ENCODE measurements around the gene COX7A2. TPM values are rescaled to one million over a fixed set of nuclear protein-coding genes. Genes with fewer than 3 reads are reported as not detected.

COX7A2 gene
- polyA plus RNA-seq, 4 donors = 278 to 317 (median 302) TPM

GRCh38 chr6:75202676-75203131 is 40.9 kb downstream of the COX7A2 start:
- no peak for DNase-seq (ENCODE audit: low read depth in 4 of 4, low spot score in 3 of 4)

GRCh38 chr6:75201901-75202672 is 41.5 kb downstream of the COX7A2 start:
- no peak for DNase-seq (ENCODE audit: low read depth in 4 of 4, low spot score in 3 of 4)

DNA sequence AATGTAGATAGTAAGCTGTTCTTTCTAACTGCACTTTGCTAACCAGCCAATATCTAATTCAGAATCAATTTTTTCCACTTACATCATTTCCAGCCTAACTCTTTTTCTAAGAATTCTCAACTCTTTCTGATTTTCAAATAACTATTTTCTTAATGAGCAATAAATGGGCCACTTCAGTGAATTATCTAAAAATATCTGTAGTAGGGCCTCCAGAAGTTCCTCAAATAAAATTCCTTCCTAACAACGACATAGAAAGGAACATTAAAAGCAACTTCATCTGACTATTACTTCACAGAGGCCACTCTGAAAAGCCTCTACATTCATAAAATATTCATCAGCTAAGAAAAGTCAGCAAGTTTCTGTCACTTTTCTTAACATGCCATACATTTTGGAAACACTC is 42.6 kb downstream of the COX7A2 start:
- DNase-seq (ENCODE audit: low read depth in 4 of 4, low spot score in 3 of 4) = no peak

- no peak for DNase-seq (ENCODE audit: low read depth in 4 of 4, low spot score in 3 of 4)
These were observed 43.7 kb downstream of the COX7A2 start for GRCh38 chr6:75199889-75200288.

- DNase-seq (ENCODE audit: low read depth in 4 of 4, low spot score in 3 of 4) = no peak
These were observed 47.4 kb downstream of the COX7A2 start for GRCh38 chr6:75196081-75196687.

DNA sequence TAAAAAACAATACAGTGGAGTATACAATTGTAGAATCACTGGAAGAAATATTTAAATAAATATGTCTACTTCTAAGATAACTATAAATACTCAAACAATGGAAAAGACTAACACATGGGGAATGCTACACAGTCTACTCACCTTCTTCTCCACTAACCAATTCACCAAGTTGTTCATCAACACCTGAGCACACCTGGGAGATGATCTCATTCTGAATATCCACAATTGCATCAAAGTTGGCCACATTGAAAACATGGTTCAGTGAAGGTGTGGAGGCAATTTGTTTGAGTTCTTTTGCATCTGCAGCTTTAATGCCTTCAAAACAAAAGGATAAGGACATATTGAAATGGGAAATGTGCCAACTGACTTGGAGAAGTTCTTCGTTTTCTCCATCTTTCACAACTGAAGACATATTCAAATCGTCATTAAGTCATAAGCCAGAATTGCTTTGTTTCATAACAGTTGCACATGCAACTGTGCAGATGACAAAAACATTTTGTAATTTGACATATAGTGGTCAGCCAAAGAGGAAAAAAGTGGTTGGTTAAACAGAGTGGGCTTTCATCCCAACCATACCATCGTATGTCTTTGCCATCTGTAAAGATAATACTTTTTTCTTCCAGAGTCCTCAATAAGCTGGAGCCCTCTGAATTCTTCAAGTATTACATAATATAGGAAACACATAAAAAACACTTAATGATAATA is 55.2 kb downstream of the COX7A2 start:
- no peak for DNase-seq (ENCODE audit: low read depth in 4 of 4, low spot score in 3 of 4)

Other genes with a start within 250 kb of the COX7A2 start
- 100 to 1,000 TPM in 1 of 4 donors, 10 to 100 TPM in 3; 78.5 to 141 (median 82.6) TPM for gene COL12A1, start 37.7 kb downstream of the COX7A2 start, polyA plus RNA-seq (ENCODE audit: insufficient read length in 4 of 4)
- gene TMEM30A, start 41.0 kb upstream of the COX7A2 start, polyA plus RNA-seq (ENCODE audit: insufficient read length in 4 of 4) = 100 to 1,000 TPM; 130 to 157 (median 147) TPM
- gene FILIP1, start 250.0 kb upstream of the COX7A2 start, polyA plus RNA-seq (ENCODE audit: insufficient read length in 4 of 4) = 1 to 10 TPM; 2.4 to 3.3 (median 3.0) TPM

All from right renal pelvis (tissue), 4 donors.